ENCODE results near the gene PARD3. TPM values are rescaled to one million over a fixed set of nuclear protein-coding genes. Genes with fewer than 3 reads are reported as not detected.

PARD3 gene
- total RNA-seq, 1 experiment from 2014 or later = 51.8 TPM

GRCh38 chr10:34814913-34815184, 247 bp downstream of the PARD3 start:
- Mint-ChIP-seq H3K9me3 (no peaks in the 10 kb centered on the region), H3K36me3 (no peaks in the 10 kb centered on the region), H3K4me1 (peaks cover 44% of the 10 kb centered on the region), H3K27me3 (ENCODE audit: low read depth) (peaks cover 20% of the 10 kb centered on the region), H3K4me3 (peak overlapping the region; percentile 22), H3K27ac (no peak overlapping the region)
- ATAC-seq (peak; percentile 6), DNase-seq (ENCODE audit: low spot score) (no peak)
- TF ChIP-seq FOXP4 (CRISPR knock-in tag; IDR thresholded peaks at IDR 0.05) (0 out of 2 replicates have a peak, but pooled peaks have one; percentile 42), OVOL2 (CRISPR knock-in tag; IDR thresholded peaks at IDR 0.05; ENCODE audit: borderline replicate concordance) (no peak)
- ChIA-PET POLR2A (interaction anchor here (1.8 to 3.3 kb wide), 2 partner anchors 13 to 74 kb away, joined by 4 to 11 read pairs; no protein-coding TSS in a partner anchor), CTCF (interaction anchor here (1.8 to 2.8 kb wide), 5 partner anchors 10 to 180 kb away, joined by 4 to 13 read pairs (median 10); no protein-coding TSS in a partner anchor)

GRCh38 chr10:34814223-34814912, 728 bp downstream of the PARD3 start:
- ChIA-PET POLR2A (interaction anchor here (1.8 to 3.3 kb wide), 2 partner anchors 12 to 74 kb away, joined by 4 to 11 read pairs; no protein-coding TSS in a partner anchor), CTCF (interaction anchor here (1.8 to 2.8 kb wide), 3 partner anchors 10 to 180 kb away, joined by 4 to 13 read pairs (median 12); no protein-coding TSS in a partner anchor)
- H3K4me1 Mint-ChIP-seq = peaks cover 48% of the 10 kb centered on the region

GRCh38 chr10:34813626-34814222, 1.4 kb downstream of the PARD3 start:
- Mint-ChIP-seq H3K27ac (no peak overlapping the region), H3K36me3 (no peaks in the 10 kb centered on the region), H3K4me1 (peaks cover 54% of the 10 kb centered on the region), H3K27me3 (ENCODE audit: low read depth) (peaks cover 20% of the 10 kb centered on the region), H3K4me3 (peak overlapping the region; percentile 84), H3K9me3 (no peaks in the 10 kb centered on the region)
- TF ChIP-seq CBFB (CRISPR knock-in tag; IDR thresholded peaks at IDR 0.05; ENCODE audit: low read depth) (no peak), SOX15 (CRISPR knock-in tag; IDR thresholded peaks at IDR 0.05) (no peak), PRRX2 (CRISPR knock-in tag; IDR thresholded peaks at IDR 0.05) (no peak), CREB1 (CRISPR knock-in tag; IDR thresholded peaks at IDR 0.05) (no peak), E2F4 (CRISPR knock-in tag; IDR thresholded peaks at IDR 0.05; ENCODE audit: borderline replicate concordance, low read depth) (no peak), ZSCAN18 (CRISPR knock-in tag; IDR thresholded peaks at IDR 0.05) (no peak), OVOL2 (CRISPR knock-in tag; IDR thresholded peaks at IDR 0.05; ENCODE audit: borderline replicate concordance) (no peak), GRHL2 (CRISPR knock-in tag; IDR thresholded peaks at IDR 0.05; ENCODE audit: insufficient replicate concordance, severe bottlenecking) (no peak)
- ATAC-seq (no peak), DNase-seq (ENCODE audit: low spot score) (no peak)
- CTCF ChIA-PET = interaction anchor here (1.8 to 2.8 kb wide), 2 partner anchors 80 to 181 kb away, joined by 4 to 12 read pairs; no protein-coding TSS in a partner anchor
- POLR2A ChIA-PET = interaction anchor here (1.8 to 3.3 kb wide), 2 partner anchors 12 to 73 kb away, joined by 4 to 11 read pairs; no protein-coding TSS in a partner anchor

More at GRCh38 chr10:34814223-34814912, 728 bp downstream of the PARD3 start:
- peak; percentile 63 for DNase-seq (ENCODE audit: low spot score)
- no peaks in the 10 kb centered on the region for H3K36me3 Mint-ChIP-seq
- H3K4me3 Mint-ChIP-seq = peak overlapping the region; percentile 84
- peak; percentile 21 for ATAC-seq
- no peaks in the 10 kb centered on the region for H3K9me3 Mint-ChIP-seq
- 0 out of 2 replicates have a peak, but pooled peaks have one; percentile 34 for TF ChIP-seq SP1 (CRISPR knock-in tag; conservative IDR thresholded peaks at IDR 0.05)
- TF ChIP-seq KAT7 (CRISPR knock-in tag; IDR thresholded peaks at IDR 0.05; ENCODE audit: borderline replicate concordance) = 0 out of 2 replicates have a peak, but pooled peaks have one; percentile 54
- TF ChIP-seq FOXP1 (CRISPR knock-in tag; IDR thresholded peaks at IDR 0.05; ENCODE audit: borderline replicate concordance) = 0 out of 2 replicates have a peak, but pooled peaks have one; percentile 10
- no peak for TF ChIP-seq ZNF263 (CRISPR knock-in tag; IDR thresholded peaks at IDR 0.05; ENCODE audit: low read depth)
- no peak for TF ChIP-seq ATF6 (CRISPR knock-in tag; IDR thresholded peaks at IDR 0.05)
- TF ChIP-seq HMGXB4 (CRISPR knock-in tag; IDR thresholded peaks at IDR 0.05) = 0 out of 2 replicates have a peak, but pooled peaks have one; percentile 25
- TF ChIP-seq NFE2L1 (CRISPR knock-in tag; IDR thresholded peaks at IDR 0.05) = no peak
- no peak overlapping the region for H3K27ac Mint-ChIP-seq
- peaks cover 20% of the 10 kb centered on the region for H3K27me3 Mint-ChIP-seq (ENCODE audit: low read depth)
